ENCODE data around the gene AZGP1.
A peak's percentile ranks its signal among the peaks of the same experiment; 100 is the strongest.
"Not testable (repeated sequence)": the region's sequence is repeated elsewhere in the genome, so short reads cannot be mapped to it uniquely, and the experiment has no call there.

AZGP1 gene

GRCh38 chr7:99975782-99976521 is at the start of gene AZGP1:
Gene AZGP1, minus strand, starts transcription at chr7:99976031. Its CDS starts 11 bp downstream, at chr7:99976020.
- peak; percentile 39 for DNase-seq (ENCODE audit: low spot score)

GRCh38 chr7:100024020-100024619 is 48.3 kb upstream of the AZGP1 start:
- no peak for DNase-seq (ENCODE audit: low spot score)

- DNase-seq (ENCODE audit: low spot score): no peak
These were observed 47.7 kb upstream of the AZGP1 start for GRCh38 chr7:100023526-100023925.

- no peak for DNase-seq (ENCODE audit: low spot score)
These were observed 46.8 kb upstream of the AZGP1 start for GRCh38 chr7:100022621-100023020.

- DNase-seq (ENCODE audit: low spot score): no peak
These were observed 45.5 kb upstream of the AZGP1 start for GRCh38 chr7:100021297-100021696.

- DNase-seq (ENCODE audit: low spot score): no peak
These were observed 44.1 kb upstream of the AZGP1 start for GRCh38 chr7:100019908-100020307.

GRCh38 chr7:100017875-100018274 is 42.0 kb upstream of the AZGP1 start:
- no peak for DNase-seq (ENCODE audit: low spot score)

GRCh38 chr7:100017300-100017699 is 41.5 kb upstream of the AZGP1 start:
- no peak for DNase-seq (ENCODE audit: low spot score)

- peak; percentile 93 for DNase-seq (ENCODE audit: low spot score)
These were observed 40.5 kb upstream of the AZGP1 start for GRCh38 chr7:100016215-100016901.

GRCh38 chr7:100015232-100016214 is 39.7 kb upstream of the AZGP1 start, which contains the start of gene ZKSCAN1:
Gene ZKSCAN1, plus strand, starts transcription at chr7:100015596. Its CDS starts 7,911 bp downstream, at chr7:100023507.
- peak; percentile 94 for DNase-seq (ENCODE audit: low spot score)

GRCh38 chr7:100013328-100013676 is 37.5 kb upstream of the AZGP1 start:
- no peak for DNase-seq (ENCODE audit: low spot score)

GRCh38 chr7:100012385-100013327 is 36.8 kb upstream of the AZGP1 start:
- not testable (repeated sequence) for DNase-seq (ENCODE audit: low spot score)

GRCh38 chr7:100011516-100011915 is 35.7 kb upstream of the AZGP1 start:
- DNase-seq (ENCODE audit: low spot score): no peak

GRCh38 chr7:100010901-100011300 is 35.1 kb upstream of the AZGP1 start:
- no peak for DNase-seq (ENCODE audit: low spot score)

GRCh38 chr7:100009952-100010351 is 34.1 kb upstream of the AZGP1 start:
- DNase-seq (ENCODE audit: low spot score): not testable (repeated sequence)

- DNase-seq (ENCODE audit: low spot score): peak; percentile 16
These were observed 32.7 kb upstream of the AZGP1 start for GRCh38 chr7:100008525-100008924.

GRCh38 chr7:100007887-100008286 is 32.1 kb upstream of the AZGP1 start:
- DNase-seq (ENCODE audit: low spot score): no peak

GRCh38 chr7:100003711-100004661 is 28.2 kb upstream of the AZGP1 start:
- peak; percentile 78 for DNase-seq (ENCODE audit: low spot score)

- no peak for DNase-seq (ENCODE audit: low spot score)
These were observed 24.4 kb upstream of the AZGP1 start for GRCh38 chr7:100000239-100000638.

Data from putamen (tissue), 1 donor.